DND-41 (cell line): ENCODE measurements around the gene HSD11B1L.

ENCODE experiments used
- ATAC-seq: fragments of 200-7000 bp; cut with Tn5 transposase; 3 replicates; pipeline ENCODE4 v1.9.1; 2021; ENCODE audit warnings: low read depth; ENCODE audit not compliant: insufficient read depth
- DNase-seq: peaks from one replicate; pipeline ENCODE4 v3.0.0-alpha.2; 2020
- H2AFZ ChIP-seq: 2 replicates; pipeline ENCODE4 v1.6.0; 2012; ENCODE audit warnings: low read depth, low read length
- H3K27ac ChIP-seq: 2 replicates; pipeline ENCODE4 v1.5.1; 2012; ENCODE audit warnings: low read length, inconsistent platforms
- H3K27me3 ChIP-seq: fragments of 200-600 bp; sonication (generic); 2 replicates; pipeline ENCODE4 v1.6.0; 2012; ENCODE audit warnings: low read length, mild to moderate bottlenecking, inconsistent platforms; ENCODE audit not compliant: insufficient read depth, poor library complexity
- H3K36me3 ChIP-seq: 2 replicates; pipeline ENCODE4 v1.5.1; 2012; ENCODE audit warnings: low read length, inconsistent platforms; ENCODE audit not compliant: insufficient read depth
- H3K4me1 ChIP-seq: 2 replicates; pipeline ENCODE4 v1.5.1; 2012; ENCODE audit warnings: mild to moderate bottlenecking, low read length; ENCODE audit not compliant: insufficient read depth
- H3K4me2 ChIP-seq: 2 replicates; pipeline ENCODE4 v1.6.0; 2012; ENCODE audit warnings: mild to moderate bottlenecking, moderate library complexity, low read length, inconsistent platforms; ENCODE audit not compliant: insufficient read depth
- H3K4me3 ChIP-seq, 2 experiments: fragments of 200-600 bp in 1 of 2; shearing (Covaris generic) in 1 of 2; 2 replicates each; pipeline ENCODE4 v1.5.1; 2012 to 2016; ENCODE audit warnings: inconsistent platforms in 2 of 2, low read length in 2 of 2, mild to moderate bottlenecking in 2 of 2, low read depth in 1 of 2, moderate library complexity in 1 of 2
- H3K79me2 ChIP-seq: 2 replicates; pipeline ENCODE4 v1.6.0; 2012; ENCODE audit warnings: low read length, inconsistent platforms; ENCODE audit not compliant: insufficient read depth
- H3K9ac ChIP-seq: 2 replicates; pipeline ENCODE4 v1.6.0; 2012; ENCODE audit warnings: low read depth, mild to moderate bottlenecking, inconsistent platforms, low read length, moderate library complexity
- H3K9me3 ChIP-seq: 2 replicates; pipeline ENCODE4 v1.5.1; 2012; ENCODE audit warnings: low read length, moderate library complexity, mild to moderate bottlenecking, inconsistent platforms; ENCODE audit not compliant: insufficient read depth, severe bottlenecking
- H4K20me1 ChIP-seq: 2 replicates; pipeline ENCODE4 v1.6.0; 2012; ENCODE audit warnings: low read length; ENCODE audit not compliant: insufficient read depth
- EZH2 ChIP-seq: IDR thresholded peaks from 3 replicates; pipeline ENCODE4 v1.6.1; 2012; ENCODE audit warnings: borderline replicate concordance, low read depth, mild to moderate bottlenecking, moderate library complexity, low read length, inconsistent platforms; ENCODE audit not compliant: severe bottlenecking
- TF ChIP-seq, protein P1 (sequence below): IDR thresholded peaks from 2 replicates; pipeline ENCODE4 v1.5.1; 2012; ENCODE audit warnings: borderline replicate concordance, low read length, moderate library complexity, mild to moderate bottlenecking; ENCODE audit not compliant: poor library complexity, severe bottlenecking; ENCODE audit errors: extremely low read depth

The HSD11B1L gene

DNA sequence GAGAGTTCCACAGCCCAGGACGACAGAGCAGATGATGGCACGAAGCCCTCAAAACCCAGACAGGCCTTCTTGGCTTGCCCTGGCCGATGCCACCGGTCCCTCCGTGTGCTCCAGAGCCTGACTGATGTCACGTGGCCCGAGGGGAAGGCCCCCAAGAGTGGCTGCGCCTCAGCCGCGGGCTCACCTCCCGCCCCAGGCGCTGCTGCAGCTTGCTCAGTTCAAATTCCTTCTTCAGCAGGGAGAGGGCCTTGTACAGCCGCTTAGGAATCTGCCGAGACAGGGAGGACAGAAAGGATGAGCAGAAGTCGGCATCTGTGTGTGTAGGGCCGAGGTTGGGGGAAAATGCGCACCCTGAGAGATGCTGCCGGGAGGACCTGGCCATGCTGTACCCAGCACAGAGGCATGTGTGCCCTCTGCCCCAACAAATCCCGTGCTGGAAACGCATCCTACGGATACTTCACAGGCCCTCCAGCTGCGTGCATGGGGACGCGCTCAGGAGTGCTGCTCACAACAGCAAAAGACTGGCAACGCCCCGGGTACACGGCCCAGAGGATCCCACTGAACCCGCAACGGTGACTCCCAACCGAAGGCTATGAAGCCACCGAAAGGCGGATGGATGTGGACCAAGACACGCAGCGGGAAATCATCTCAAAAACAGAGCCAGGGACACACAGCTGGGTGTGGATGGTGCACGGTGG lies 26.2 kb downstream of the HSD11B1L start:
- Histone ChIP-seq H3K9me3 (no peaks in the 10 kb centered on the region), H3K4me2 (no peak overlapping the region), H3K9ac (no peak overlapping the region), H3K27me3 (no peaks in the 10 kb centered on the region), H4K20me1 (peaks cover 33% of the 10 kb centered on the region), H3K79me2 (peaks cover 37% of the 10 kb centered on the region), H3K36me3 (peaks cover 82% of the 10 kb centered on the region), H2AFZ (no peak overlapping the region), H3K4me3 (no peak overlapping the region), H3K4me1 (no peaks in the 10 kb centered on the region), H3K27ac (no peak overlapping the region)
- no peak for ATAC-seq
- no peak for TF ChIP-seq EZH2
- TF ChIP-seq, protein P1, sequence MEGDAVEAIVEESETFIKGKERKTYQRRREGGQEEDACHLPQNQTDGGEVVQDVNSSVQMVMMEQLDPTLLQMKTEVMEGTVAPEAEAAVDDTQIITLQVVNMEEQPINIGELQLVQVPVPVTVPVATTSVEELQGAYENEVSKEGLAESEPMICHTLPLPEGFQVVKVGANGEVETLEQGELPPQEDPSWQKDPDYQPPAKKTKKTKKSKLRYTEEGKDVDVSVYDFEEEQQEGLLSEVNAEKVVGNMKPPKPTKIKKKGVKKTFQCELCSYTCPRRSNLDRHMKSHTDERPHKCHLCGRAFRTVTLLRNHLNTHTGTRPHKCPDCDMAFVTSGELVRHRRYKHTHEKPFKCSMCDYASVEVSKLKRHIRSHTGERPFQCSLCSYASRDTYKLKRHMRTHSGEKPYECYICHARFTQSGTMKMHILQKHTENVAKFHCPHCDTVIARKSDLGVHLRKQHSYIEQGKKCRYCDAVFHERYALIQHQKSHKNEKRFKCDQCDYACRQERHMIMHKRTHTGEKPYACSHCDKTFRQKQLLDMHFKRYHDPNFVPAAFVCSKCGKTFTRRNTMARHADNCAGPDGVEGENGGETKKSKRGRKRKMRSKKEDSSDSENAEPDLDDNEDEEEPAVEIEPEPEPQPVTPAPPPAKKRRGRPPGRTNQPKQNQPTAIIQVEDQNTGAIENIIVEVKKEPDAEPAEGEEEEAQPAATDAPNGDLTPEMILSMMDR: no peak
- no peak for DNase-seq

DNA sequence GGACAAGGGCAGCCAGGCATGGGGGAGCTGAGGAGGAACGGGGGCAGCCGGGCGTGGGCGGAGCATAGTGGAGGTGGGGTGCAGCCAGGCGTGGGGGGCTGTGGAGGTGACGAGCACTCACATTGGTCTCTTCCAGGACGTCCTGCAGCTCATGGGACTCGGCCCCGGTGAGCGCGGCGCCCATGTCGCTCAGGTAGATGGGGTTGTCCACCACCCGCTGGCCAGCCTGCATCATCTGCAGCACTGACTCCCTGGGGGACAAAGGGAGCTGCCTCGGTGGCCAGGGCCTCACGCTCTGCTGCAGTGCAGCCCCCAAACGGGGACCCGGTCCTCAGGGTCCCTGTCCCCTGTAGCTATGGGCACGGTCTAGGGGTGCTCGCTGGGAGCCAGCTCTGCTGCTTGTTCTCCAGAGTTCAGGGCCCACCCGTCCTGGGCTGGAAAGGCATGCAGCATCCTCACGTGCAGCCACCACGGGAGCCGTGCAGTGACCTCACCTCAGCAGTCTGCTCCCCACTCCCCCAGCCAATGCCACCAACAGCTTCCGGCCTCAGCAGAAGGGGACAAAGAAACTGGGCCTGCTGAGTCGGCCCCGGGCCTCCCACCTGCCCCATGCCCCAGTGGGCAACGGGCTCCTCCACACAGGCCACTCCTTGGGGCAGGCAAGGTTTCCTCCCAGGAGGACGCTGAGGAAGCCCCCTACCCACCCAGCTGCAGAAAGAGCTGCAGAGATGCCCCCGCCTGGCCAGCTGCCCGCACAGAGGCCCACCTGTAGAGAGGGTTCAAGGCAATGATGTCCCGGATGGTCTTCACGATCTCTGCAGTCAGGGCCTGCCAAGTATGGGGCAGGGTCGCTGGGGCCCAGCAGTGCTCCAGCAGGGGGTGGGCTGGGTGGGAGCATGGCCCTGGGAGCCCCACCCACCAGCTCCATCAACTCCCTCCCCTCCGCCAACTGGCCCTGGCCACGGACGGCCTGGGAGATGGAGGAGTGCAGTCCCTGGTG lies 27.0 kb downstream of the HSD11B1L start:
- Histone ChIP-seq H3K9me3 (no peaks in the 10 kb centered on the region), H3K4me3 (no peak overlapping the region), H3K9ac (no peak overlapping the region), H3K79me2 (peaks cover 42% of the 10 kb centered on the region), H3K4me1 (no peaks in the 10 kb centered on the region), H4K20me1 (peaks cover 39% of the 10 kb centered on the region), H3K36me3 (peaks cover 90% of the 10 kb centered on the region), H2AFZ (no peak overlapping the region), H3K27me3 (no peaks in the 10 kb centered on the region), H3K4me2 (no peak overlapping the region), H3K27ac (no peak overlapping the region)
- DNase-seq (no peak), ATAC-seq (no peak; the same call in 2 of the 3 replicates)
- no peak for TF ChIP-seq EZH2
- TF ChIP-seq, protein P1: no peak

DNA sequence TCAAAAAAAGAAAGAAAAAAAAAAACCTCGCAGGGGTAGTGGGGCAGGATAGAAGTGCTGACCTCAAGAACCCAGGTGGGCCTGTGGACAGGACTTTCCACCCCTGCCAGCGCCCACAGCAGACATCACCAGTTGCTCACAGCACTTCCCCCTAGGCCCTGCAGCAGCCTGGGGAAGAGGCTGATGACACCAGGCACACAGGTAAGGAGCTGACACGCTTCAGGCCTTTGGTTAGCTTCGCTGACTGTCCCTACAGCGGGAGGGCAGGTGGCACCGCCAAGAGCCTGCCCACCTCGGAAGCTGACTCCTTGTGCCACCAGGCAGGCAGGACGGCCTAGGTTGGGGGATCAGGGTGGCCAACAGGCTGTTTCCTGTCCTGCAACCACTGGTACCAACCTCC lies 30.2 kb downstream of the HSD11B1L start:
- DNase-seq: no peak
- no peak overlapping the region for H3K27ac ChIP-seq
- TF ChIP-seq, protein P1: no peak
- no peak for TF ChIP-seq EZH2
- no peak overlapping the region for H3K9ac ChIP-seq
- H3K4me3 ChIP-seq: no peak overlapping the region
- H3K9me3 ChIP-seq: no peaks in the 10 kb centered on the region
- H3K36me3 ChIP-seq: peaks cover 78% of the 10 kb centered on the region
- ATAC-seq: no peak
- H3K79me2 ChIP-seq: peaks cover 51% of the 10 kb centered on the region
- peaks cover 45% of the 10 kb centered on the region for H4K20me1 ChIP-seq
- no peaks in the 10 kb centered on the region for H3K27me3 ChIP-seq
- no peak overlapping the region for H3K4me2 ChIP-seq
- H3K4me1 ChIP-seq: peaks cover 3% of the 10 kb centered on the region; the same call in 1 of the 2 replicates
- no peak overlapping the region for H2AFZ ChIP-seq
